ENCODE measurements around the gene DST. TPM values are rescaled to one million over a fixed set of nuclear protein-coding genes. Genes with fewer than 3 reads are reported as not detected.

The DST gene
- total and polyA plus RNA-seq, 2 donors (not counting 1 experiment from before 2014, with no cell fraction given) = 1.5 to 1.9 TPM

DNA sequence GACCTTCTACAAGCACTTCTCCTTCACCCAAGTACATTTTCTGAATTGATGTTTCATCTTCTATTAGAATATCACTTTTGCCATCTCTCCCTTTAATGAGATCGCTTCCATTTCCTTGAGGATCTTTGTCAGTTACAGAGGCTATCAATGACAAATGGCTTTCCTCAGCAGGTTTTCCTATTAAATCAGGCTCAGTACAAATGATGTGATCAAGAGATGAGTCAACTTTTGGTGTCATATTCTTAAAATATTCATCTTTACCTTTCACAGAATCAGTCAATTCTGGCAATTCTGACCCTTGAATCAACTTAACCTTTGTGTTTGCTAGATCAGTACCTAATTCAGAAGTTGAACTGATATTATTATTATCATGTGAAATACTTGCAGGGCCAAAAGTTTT, 37.3 kb downstream of the DST start:
- Histone ChIP-seq H3K27me3 (replicated peaks in 1 of 4; ENCODE audit: control extremely low read depth in 1 of 4, control insufficient read depth in 3 of 4, insufficient read depth in 4 of 4, low read length in 3 of 4) (no peaks in the 10 kb centered on the region), H3K4me2 (replicated peaks; ENCODE audit: low read depth, low read length, poor library complexity, severe bottlenecking) (no peak overlapping the region), H3K9me3 (ENCODE audit: control extremely low read depth in 1 of 3, control insufficient read depth in 2 of 3, insufficient read depth in 1 of 3, low read length in 2 of 3) (no peaks in the 10 kb centered on the region), H2AFZ (ENCODE audit: insufficient read depth, low read depth, low read length, poor library complexity, severe bottlenecking) (no peak overlapping the region), H3K36me3 (replicated peaks in 1 of 2; ENCODE audit: control extremely low read depth in 1 of 2, control insufficient read depth in 1 of 2, extremely low read depth in 1 of 2, insufficient read depth in 2 of 2, low read length in 1 of 2) (no peaks in the 10 kb centered on the region), H3K4me3 (ENCODE audit: control extremely low read depth in 1 of 5, extremely low read depth in 1 of 5, insufficient read depth in 1 of 5, low read depth in 2 of 5, low read length in 4 of 5) (no peak overlapping the region), H3K27ac (ENCODE audit: low read length in 2 of 2) (no peak overlapping the region), H3K9ac (ENCODE audit: low read length) (no peak overlapping the region), H4K20me1 (ENCODE audit: control insufficient read depth, insufficient read depth, low read length, poor library complexity, severe bottlenecking) (no peaks in the 10 kb centered on the region), H3K4me1 (ENCODE audit: control insufficient read depth in 2 of 2, insufficient read depth in 2 of 2, low read length in 2 of 2) (no peaks in the 10 kb centered on the region), H3K79me2 (ENCODE audit: control insufficient read depth, insufficient read depth, low read length) (no peaks in the 10 kb centered on the region)
- ChIA-PET CTCF (no interaction called here), POLR2A (no interaction called here)
- Mint-ChIP-seq H3K4me3 (no peak overlapping the region), H3K27ac (no peak overlapping the region), H3K4me1 (no peaks in the 10 kb centered on the region), H3K9me3 (ENCODE audit: insufficient read depth) (no peaks in the 10 kb centered on the region), H3K27me3 (peaks cover 18% of the 10 kb centered on the region)
- DNase-seq = no peak
- TF ChIP-seq EZH2 (IDR thresholded peaks at IDR 0.05; ENCODE audit: borderline replicate concordance, insufficient read depth, low read depth, low read length, poor library complexity, severe bottlenecking) = no peak
- TF ChIP-seq, protein P1, sequence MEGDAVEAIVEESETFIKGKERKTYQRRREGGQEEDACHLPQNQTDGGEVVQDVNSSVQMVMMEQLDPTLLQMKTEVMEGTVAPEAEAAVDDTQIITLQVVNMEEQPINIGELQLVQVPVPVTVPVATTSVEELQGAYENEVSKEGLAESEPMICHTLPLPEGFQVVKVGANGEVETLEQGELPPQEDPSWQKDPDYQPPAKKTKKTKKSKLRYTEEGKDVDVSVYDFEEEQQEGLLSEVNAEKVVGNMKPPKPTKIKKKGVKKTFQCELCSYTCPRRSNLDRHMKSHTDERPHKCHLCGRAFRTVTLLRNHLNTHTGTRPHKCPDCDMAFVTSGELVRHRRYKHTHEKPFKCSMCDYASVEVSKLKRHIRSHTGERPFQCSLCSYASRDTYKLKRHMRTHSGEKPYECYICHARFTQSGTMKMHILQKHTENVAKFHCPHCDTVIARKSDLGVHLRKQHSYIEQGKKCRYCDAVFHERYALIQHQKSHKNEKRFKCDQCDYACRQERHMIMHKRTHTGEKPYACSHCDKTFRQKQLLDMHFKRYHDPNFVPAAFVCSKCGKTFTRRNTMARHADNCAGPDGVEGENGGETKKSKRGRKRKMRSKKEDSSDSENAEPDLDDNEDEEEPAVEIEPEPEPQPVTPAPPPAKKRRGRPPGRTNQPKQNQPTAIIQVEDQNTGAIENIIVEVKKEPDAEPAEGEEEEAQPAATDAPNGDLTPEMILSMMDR (IDR thresholded peaks at IDR 0.05) = no peak
- intact Hi-C loops (cut with micrococcal nuclease) = no loop called here
- no peak for ATAC-seq (ENCODE audit: low read depth)
- WGBS (ENCODE audit: insufficient coverage) = no CpG with 5 or more reads among the region's 1 CpG

DNA sequence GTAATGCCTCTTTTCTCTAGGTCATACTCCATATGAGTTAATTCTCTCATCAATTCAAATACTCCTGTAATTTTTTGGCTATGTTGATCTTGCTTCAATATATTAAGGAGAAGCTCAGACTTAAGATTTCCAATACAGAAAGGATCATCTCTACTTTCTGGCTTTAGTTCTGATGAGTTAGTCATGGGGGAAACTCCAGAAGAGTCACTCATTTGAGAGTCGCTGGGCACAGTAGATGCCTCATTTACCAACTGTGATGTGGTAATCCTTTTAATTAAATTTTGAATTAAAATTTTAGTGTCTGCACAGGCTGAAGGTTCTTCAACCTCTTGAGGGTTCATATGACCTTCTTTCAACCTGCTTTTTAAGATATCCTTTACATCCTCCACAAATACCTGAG, 38.5 kb downstream of the DST start:
- no CpG with 5 or more reads among the region's 1 CpG for WGBS (ENCODE audit: insufficient coverage)
- H3K4me1 Mint-ChIP-seq = no peaks in the 10 kb centered on the region
- Histone ChIP-seq H3K36me3 (replicated peaks in 1 of 2; ENCODE audit: control extremely low read depth in 1 of 2, control insufficient read depth in 1 of 2, extremely low read depth in 1 of 2, insufficient read depth in 2 of 2, low read length in 1 of 2) (no peaks in the 10 kb centered on the region), H3K9ac (ENCODE audit: low read length) (no peak overlapping the region), H3K27ac (ENCODE audit: low read length in 2 of 2) (no peak overlapping the region), H2AFZ (ENCODE audit: insufficient read depth, low read depth, low read length, poor library complexity, severe bottlenecking) (no peak overlapping the region), H3K79me2 (ENCODE audit: control insufficient read depth, insufficient read depth, low read length) (no peaks in the 10 kb centered on the region), H3K4me1 (ENCODE audit: control insufficient read depth in 2 of 2, insufficient read depth in 2 of 2, low read length in 2 of 2) (no peaks in the 10 kb centered on the region), H3K27me3 (replicated peaks in 1 of 4; ENCODE audit: control extremely low read depth in 1 of 4, control insufficient read depth in 3 of 4, insufficient read depth in 4 of 4, low read length in 3 of 4) (no peaks in the 10 kb centered on the region), H3K9me3 (ENCODE audit: control extremely low read depth in 1 of 3, control insufficient read depth in 2 of 3, insufficient read depth in 1 of 3, low read length in 2 of 3) (no peaks in the 10 kb centered on the region), H3K4me2 (replicated peaks; ENCODE audit: low read depth, low read length, poor library complexity, severe bottlenecking) (no peak overlapping the region), H4K20me1 (ENCODE audit: control insufficient read depth, insufficient read depth, low read length, poor library complexity, severe bottlenecking) (no peaks in the 10 kb centered on the region), H3K4me3 (ENCODE audit: control extremely low read depth in 1 of 5, extremely low read depth in 1 of 5, insufficient read depth in 1 of 5, low read depth in 2 of 5, low read length in 4 of 5) (no peak overlapping the region)
- intact Hi-C loops (cut with micrococcal nuclease) = no loop called here
- no peaks in the 10 kb centered on the region for H3K9me3 Mint-ChIP-seq (ENCODE audit: insufficient read depth)
- ChIA-PET CTCF (interaction anchor here (1.7 kb wide), 1 partner anchor 9 kb away, joined by 8 read pairs; no protein-coding TSS in a partner anchor), POLR2A (no interaction called here)
- DNase-seq (no peak), ATAC-seq (ENCODE audit: low read depth) (no peak)
- TF ChIP-seq, protein P1 (IDR thresholded peaks at IDR 0.05) = no peak
- no peak for TF ChIP-seq EZH2 (IDR thresholded peaks at IDR 0.05; ENCODE audit: borderline replicate concordance, insufficient read depth, low read depth, low read length, poor library complexity, severe bottlenecking)
- H3K27ac Mint-ChIP-seq = no peak overlapping the region
- H3K27me3 Mint-ChIP-seq = peaks cover 18% of the 10 kb centered on the region
- no peak overlapping the region for H3K4me3 Mint-ChIP-seq

Data from B cell (primary cell).